Sigmoid colon (tissue), 7 donors: ENCODE measurements around the gene EFNA4. TPM values are rescaled to one million over a fixed set of nuclear protein-coding genes. Genes with fewer than 3 reads are reported as not detected.
"Not testable (repeated sequence)": the region's sequence is repeated elsewhere in the genome, so short reads cannot be mapped to it uniquely, and the experiment has no call there.

ENCODE experiments used
- DNase-seq: peaks from one replicate; pipeline ENCODE4 v3.0.0-alpha.2; 2019
- H3K27ac ChIP-seq, 4 donors: fragments of 200-600 bp; sonication (generic); one replicate each; pipeline ENCODE4 v1.5.1; 2016 to 2019; ENCODE audit warnings: mild to moderate bottlenecking in 1 of 4
- H3K27me3 ChIP-seq, 3 donors: fragments of 200-600 bp; sonication (generic); one replicate each; pipeline ENCODE4 v1.5.1; 2019; ENCODE audit warnings: mild to moderate bottlenecking in 1 of 3
- H3K36me3 ChIP-seq, 4 donors: fragments of 200-600 bp; sonication (generic); one replicate each; pipeline ENCODE4 v1.5.1; 2016 to 2019
- H3K4me1 ChIP-seq, 4 donors: fragments of 200-600 bp; sonication (generic); one replicate each; pipeline ENCODE4 v1.5.1; 2017 to 2019
- H3K4me3 ChIP-seq, 4 donors: fragments of 200-600 bp; sonication (generic); one replicate each; pipeline ENCODE4 v1.5.1; 2017 to 2019; ENCODE audit warnings: mild to moderate bottlenecking in 2 of 4, moderate library complexity in 1 of 4
- H3K9me3 ChIP-seq, 4 donors: fragments of 200-600 bp in 3 of 4; sonication (generic) in 3 of 4; one replicate each; pipeline versions ENCODE4 v1.5.1 to v1.6.1; 2013 to 2019
- CTCF ChIP-seq, 4 experiments: fragments of 450-650 bp in 3 of 4; fragments of 200-600 bp in 1 of 4; IDR thresholded peaks; one replicate each; pipeline ENCODE4 v1.5.1; 2016 to 2019; ENCODE audit warnings: antibody characterized with exemption in 4 of 4, mild to moderate bottlenecking in 3 of 4, moderate library complexity in 2 of 4
- EP300 ChIP-seq, 4 donors: sonication (generic); formaldehyde crosslinking; IDR thresholded peaks; one replicate each; pipeline ENCODE4 v1.6.1; 2017; ENCODE audit warnings: antibody characterized with exemption in 4 of 4
- POLR2A ChIP-seq, 2 donors: fragments of 450-650 bp; IDR thresholded peaks; one replicate each; pipeline ENCODE4 v1.6.1; 2016; ENCODE audit warnings: antibody characterized with exemption in 2 of 2, mild to moderate bottlenecking in 2 of 2, moderate library complexity in 2 of 2
- POLR2AphosphoS5 ChIP-seq, 4 donors: sonication (generic); formaldehyde crosslinking; IDR thresholded peaks; one replicate each; pipeline ENCODE4 v1.6.1; 2017; ENCODE audit warnings: antibody characterized with exemption in 4 of 4
- WGBS, 2 donors: extraction: QIAGEN DNeasy Blood & Tissue Kit; methylation state at CpG; one replicate each; pipeline ENCODE4 v1.1.7; 2013; 5-methylcytosine and 5-hydroxymethylcytosine counted together
- intact Hi-C: fragments of 100-400 bp; cut with DNase I; formaldehyde crosslinking; loops from one replicate; pipeline ENCODE4 v1.15.1; 2023
- polyA plus RNA-seq, 3 donors: library from polyadenylated mRNA; stranded (reverse); fragments of 200-250 nt; gene quantifications; one replicate each; pipeline ENCODE4 v1.2.3, GENCODE V29; 2013
- total RNA-seq, 4 donors: library from RNA; depleted of rRNA; stranded (reverse); fragments of >200 nt; gene quantifications; one replicate each; pipeline ENCODE4 v1.1.0, GENCODE V29; 2016
- donor health status: healthy with polysubstance abuse.
- donor health status: Bipolar disorder and iron deficiency.
- donor health status: healthy.

EFNA4 gene
- total and polyA plus RNA-seq, 7 donors = 1.6 to 22.2 (median 5.0) TPM

- intact Hi-C loops = no loop called here
- H3K27ac ChIP-seq = no peak overlapping the region
- no peaks in the 10 kb centered on the region for H3K36me3 ChIP-seq
- TF ChIP-seq POLR2A (IDR thresholded peaks at IDR 0.05) = no peak
- no peak for TF ChIP-seq CTCF (IDR thresholded peaks at IDR 0.05)
- no peak for TF ChIP-seq POLR2AphosphoS5 (IDR thresholded peaks at IDR 0.05)
- TF ChIP-seq EP300 (IDR thresholded peaks at IDR 0.05) = no peak
- 28 to 66% methylated on average over 4 of the region's 4 CpGs for WGBS, 2 donors
- no peaks in the 10 kb centered on the region for H3K4me1 ChIP-seq
- H3K27me3 ChIP-seq = peaks cover 0 to 4% (median 0%) of the 10 kb centered on the region in 3 donors
- H3K4me3 ChIP-seq = no peak overlapping the region
- DNase-seq = no peak
- H3K9me3 ChIP-seq = no peaks in the 10 kb centered on the region
Observed at GRCh38 chr1:155117610-155118009, 54.1 kb downstream of the EFNA4 start.

- 86 to 91% methylated on average over 7 of the region's 7 CpGs for WGBS, 2 donors
- H3K9me3 ChIP-seq, intact Hi-C loops, H3K36me3 ChIP-seq, H3K4me1 ChIP-seq, H3K4me3 ChIP-seq, DNase-seq, H3K27ac ChIP-seq, H3K27me3 ChIP-seq: not testable (repeated sequence)
Observed at GRCh38 chr1:155118090-155118489, 54.5 kb downstream of the EFNA4 start.

Other genes with a start within 250 kb of the EFNA4 start
- 10 to 100 TPM in 3 of 4 donors, 1 to 10 TPM in 1; 9.4 to 27.7 (median 17.7) TPM for gene KCNN3, start 193.5 kb upstream of the EFNA4 start, total RNA-seq
- 1 to 10 TPM in 1 of 3 donors, under 1 TPM in 2; 0.23 to 1.5 (median 0.60) TPM for gene KCNN3, start 193.5 kb upstream of the EFNA4 start, polyA plus RNA-seq
- gene PMVK, start 127.0 kb upstream of the EFNA4 start, total RNA-seq = 10 to 100 TPM; 11.1 to 19.6 (median 13.7) TPM
- 10 to 100 TPM; 53.1 to 54.1 (median 53.2) TPM for gene PMVK, start 127.0 kb upstream of the EFNA4 start, polyA plus RNA-seq
- 100 to 1,000 TPM; 178 to 251 (median 201) TPM for gene PBXIP1, start 107.6 kb upstream of the EFNA4 start, total RNA-seq
- gene PBXIP1, start 107.6 kb upstream of the EFNA4 start, polyA plus RNA-seq = 10 to 100 TPM in 2 of 3 donors, 1 to 10 TPM in 1; 8.3 to 66.2 (median 13.2) TPM
- 10 to 100 TPM; 15.0 to 23.3 (median 16.6) TPM for gene PYGO2, start 102.0 kb upstream of the EFNA4 start, total RNA-seq
- 10 to 100 TPM; 13.6 to 26.9 (median 16.8) TPM for gene PYGO2, start 102.0 kb upstream of the EFNA4 start, polyA plus RNA-seq
- 10 to 100 TPM; 49.2 to 80.4 (median 57.0) TPM for gene SHC1, start 93.0 kb upstream of the EFNA4 start, total RNA-seq
- 10 to 100 TPM; 58.5 to 75.2 (median 63.1) TPM for gene SHC1, start 93.0 kb upstream of the EFNA4 start, polyA plus RNA-seq
- gene CKS1B, start 89.1 kb upstream of the EFNA4 start, total RNA-seq = 10 to 100 TPM; 10.2 to 35.7 (median 25.7) TPM
- 100 to 1,000 TPM in 1 of 3 donors, 10 to 100 TPM in 2; 73.3 to 104 (median 95.5) TPM for gene CKS1B, start 89.1 kb upstream of the EFNA4 start, polyA plus RNA-seq
- gene FLAD1, start 80.4 kb upstream of the EFNA4 start, total RNA-seq = 10 to 100 TPM; 17.5 to 22.8 (median 18.5) TPM
- 10 to 100 TPM; 24.6 to 36.5 (median 27.7) TPM for gene FLAD1, start 80.4 kb upstream of the EFNA4 start, polyA plus RNA-seq
- gene LENEP, start 70.2 kb upstream of the EFNA4 start, total RNA-seq = not detected
- gene LENEP, start 70.2 kb upstream of the EFNA4 start, polyA plus RNA-seq = under 1 TPM in 1 of 3 donors, not detected in 2; 0.39 TPM
- gene ZBTB7B, start 60.9 kb upstream of the EFNA4 start, total RNA-seq = 10 to 100 TPM; 24.4 to 35.3 (median 29.5) TPM
- 100 to 1,000 TPM in 2 of 3 donors, 10 to 100 TPM in 1; 71.5 to 342 (median 141) TPM for gene ZBTB7B, start 60.9 kb upstream of the EFNA4 start, polyA plus RNA-seq
- gene DCST2, start 30.0 kb upstream of the EFNA4 start, total RNA-seq = under 1 TPM in 3 of 4 donors, not detected in 1; 0.27 to 0.49 (median 0.36) TPM
- 1 to 10 TPM in 1 of 3 donors, not detected in 2; 2.0 TPM for gene DCST2, start 30.0 kb upstream of the EFNA4 start, polyA plus RNA-seq
- under 1 TPM in 1 of 4 donors, not detected in 3; 0.16 TPM for gene DCST1, start 29.9 kb upstream of the EFNA4 start, total RNA-seq
- gene DCST1, start 29.9 kb upstream of the EFNA4 start, polyA plus RNA-seq = under 1 TPM in 1 of 3 donors, not detected in 2; 0.09 TPM
- gene ADAM15, start 12.4 kb upstream of the EFNA4 start, total RNA-seq = 10 to 100 TPM; 42.6 to 66.7 (median 53.1) TPM
- 100 to 1,000 TPM in 1 of 3 donors, 10 to 100 TPM in 2; 37.8 to 186 (median 55.9) TPM for gene ADAM15, start 12.4 kb upstream of the EFNA4 start, polyA plus RNA-seq
- 1 to 10 TPM in 3 of 4 donors, under 1 TPM in 1; 0.27 to 3.0 (median 1.9) TPM for gene EFNA3, start 15.1 kb downstream of the EFNA4 start, total RNA-seq
- gene EFNA3, start 15.1 kb downstream of the EFNA4 start, polyA plus RNA-seq = 1 to 10 TPM; 8.4 to 9.0 (median 8.5) TPM
- 10 to 100 TPM; 15.5 to 22.5 (median 16.4) TPM for gene EFNA1, start 64.1 kb downstream of the EFNA4 start, total RNA-seq
- 100 to 1,000 TPM in 1 of 3 donors, 10 to 100 TPM in 2; 34.7 to 112 (median 48.1) TPM for gene EFNA1, start 64.1 kb downstream of the EFNA4 start, polyA plus RNA-seq
- 10 to 100 TPM in 3 of 4 donors, 1 to 10 TPM in 1; 8.0 to 21.4 (median 14.0) TPM for gene SLC50A1, start 72.1 kb downstream of the EFNA4 start, total RNA-seq
- 100 to 1,000 TPM in 1 of 3 donors, 10 to 100 TPM in 2; 46.8 to 151 (median 77.4) TPM for gene SLC50A1, start 72.1 kb downstream of the EFNA4 start, polyA plus RNA-seq
- 100 to 1,000 TPM in 3 of 4 donors, 10 to 100 TPM in 1; 29.2 to 144 (median 127) TPM for gene DPM3, start 76.8 kb downstream of the EFNA4 start, total RNA-seq
- 100 to 1,000 TPM; 143 to 220 (median 196) TPM for gene DPM3, start 76.8 kb downstream of the EFNA4 start, polyA plus RNA-seq
- gene KRTCAP2, start 109.6 kb downstream of the EFNA4 start, total RNA-seq = 100 to 1,000 TPM in 3 of 4 donors, 10 to 100 TPM in 1; 72.9 to 119 (median 110) TPM
- 100 to 1,000 TPM in 2 of 3 donors, 10 to 100 TPM in 1; 74.2 to 245 (median 114) TPM for gene KRTCAP2, start 109.6 kb downstream of the EFNA4 start, polyA plus RNA-seq
- gene TRIM46, start 110.1 kb downstream of the EFNA4 start, total RNA-seq = 1 to 10 TPM in 1 of 4 donors, under 1 TPM in 3; 0.16 to 3.0 (median 0.52) TPM
- under 1 TPM in 2 of 3 donors, not detected in 1; 0.60 to 0.92 TPM for gene TRIM46, start 110.1 kb downstream of the EFNA4 start, polyA plus RNA-seq
- 10 to 100 TPM in 3 of 4 donors, 1 to 10 TPM in 1; 9.6 to 43.5 (median 18.5) TPM for gene THBS3, start 144.2 kb downstream of the EFNA4 start, total RNA-seq
- gene THBS3, start 144.2 kb downstream of the EFNA4 start, polyA plus RNA-seq = 10 to 100 TPM in 1 of 3 donors, 1 to 10 TPM in 2; 3.5 to 13.4 (median 6.0) TPM
- 10 to 100 TPM; 15.5 to 29.8 (median 27.7) TPM for gene MTX1, start 145.0 kb downstream of the EFNA4 start, total RNA-seq
- gene MTX1, start 145.0 kb downstream of the EFNA4 start, polyA plus RNA-seq = 10 to 100 TPM; 51.7 to 69.7 (median 53.2) TPM
- 10 to 100 TPM; 11.8 to 44.0 (median 16.0) TPM for gene ENTREP3, start 191.7 kb downstream of the EFNA4 start, total RNA-seq
- 10 to 100 TPM in 1 of 3 donors, 1 to 10 TPM in 2; 5.4 to 17.6 (median 6.5) TPM for gene ENTREP3, start 191.7 kb downstream of the EFNA4 start, polyA plus RNA-seq
- gene SCAMP3, start 198.6 kb downstream of the EFNA4 start, total RNA-seq = 10 to 100 TPM; 25.1 to 45.3 (median 36.5) TPM
- 10 to 100 TPM; 11.6 to 56.4 (median 22.8) TPM for gene SCAMP3, start 198.6 kb downstream of the EFNA4 start, polyA plus RNA-seq
- 10 to 100 TPM; 21.4 to 33.2 (median 25.3) TPM for gene CLK2, start 209.8 kb downstream of the EFNA4 start, total RNA-seq
- 10 to 100 TPM in 2 of 3 donors, 1 to 10 TPM in 1; 7.2 to 45.9 (median 14.4) TPM for gene CLK2, start 209.8 kb downstream of the EFNA4 start, polyA plus RNA-seq
- gene HCN3, start 213.7 kb downstream of the EFNA4 start, total RNA-seq = 1 to 10 TPM; 1.2 to 5.5 (median 2.3) TPM
- gene HCN3, start 213.7 kb downstream of the EFNA4 start, polyA plus RNA-seq = 1 to 10 TPM in 2 of 3 donors, under 1 TPM in 1; 0.69 to 8.6 (median 1.2) TPM
- not detected for gene PKLR, start 237.7 kb downstream of the EFNA4 start, total RNA-seq
- under 1 TPM; under 0.01 to 0.69 (median 0.38) TPM for gene PKLR, start 237.7 kb downstream of the EFNA4 start, polyA plus RNA-seq
- gene FDPS, start 245.1 kb downstream of the EFNA4 start, total RNA-seq = 10 to 100 TPM; 73.7 to 96.8 (median 81.3) TPM
- gene FDPS, start 245.1 kb downstream of the EFNA4 start, polyA plus RNA-seq = 100 to 1,000 TPM; 144 to 570 (median 299) TPM